ENCODE measurements around the gene FOXP1.

The FOXP1 gene

GRCh38 chr3:71070497-71071463 lies 512.7 kb downstream of the FOXP1 start:
- no peak for DNase-seq (ENCODE audit: low spot score)

GRCh38 chr3:71069797-71070196 lies 513.7 kb downstream of the FOXP1 start:
- peak; percentile 38 for DNase-seq (ENCODE audit: low spot score)

GRCh38 chr3:71067977-71068654 lies 515.4 kb downstream of the FOXP1 start:
- no peak for DNase-seq (ENCODE audit: low spot score)

- DNase-seq (ENCODE audit: low spot score) = no peak
These were observed 516.7 kb downstream of the FOXP1 start for GRCh38 chr3:71066849-71067261.

- DNase-seq (ENCODE audit: low spot score) = no peak
These were observed 517.2 kb downstream of the FOXP1 start for GRCh38 chr3:71066356-71066755.

GRCh38 chr3:71065764-71066013 lies 517.8 kb downstream of the FOXP1 start:
- no peak for DNase-seq (ENCODE audit: low spot score)

GRCh38 chr3:71064956-71065763 lies 518.4 kb downstream of the FOXP1 start:
- DNase-seq (ENCODE audit: low spot score) = peak; percentile 47

GRCh38 chr3:71064291-71064955 lies 519.1 kb downstream of the FOXP1 start:
- peak; percentile 33 for DNase-seq (ENCODE audit: low spot score)

- DNase-seq (ENCODE audit: low spot score) = peak; percentile 12
These were observed 519.7 kb downstream of the FOXP1 start for GRCh38 chr3:71063773-71064290.

GRCh38 chr3:71062952-71063772 lies 520.4 kb downstream of the FOXP1 start:
- no peak for DNase-seq (ENCODE audit: low spot score)

- DNase-seq (ENCODE audit: low spot score) = no peak
These were observed 521.2 kb downstream of the FOXP1 start for GRCh38 chr3:71062037-71062932.

- DNase-seq (ENCODE audit: low spot score) = no peak
These were observed 521.9 kb downstream of the FOXP1 start for GRCh38 chr3:71061581-71061980.

GRCh38 chr3:71061037-71061436 lies 522.5 kb downstream of the FOXP1 start:
- no peak for DNase-seq (ENCODE audit: low spot score)

- DNase-seq (ENCODE audit: low spot score) = no peak
These were observed 523.0 kb downstream of the FOXP1 start for GRCh38 chr3:71060536-71060935.

- peak; percentile 57 for DNase-seq (ENCODE audit: low spot score)
These were observed 526.0 kb downstream of the FOXP1 start for GRCh38 chr3:71057526-71057894.

- DNase-seq (ENCODE audit: low spot score) = no peak
These were observed 527.2 kb downstream of the FOXP1 start for GRCh38 chr3:71056327-71056726.

- DNase-seq (ENCODE audit: low spot score) = no peak
These were observed 528.1 kb downstream of the FOXP1 start for GRCh38 chr3:71055257-71056001.

GRCh38 chr3:71054312-71054711 lies 529.2 kb downstream of the FOXP1 start:
- DNase-seq (ENCODE audit: low spot score) = no peak

- DNase-seq (ENCODE audit: low spot score) = no peak
These were observed 530.0 kb downstream of the FOXP1 start for GRCh38 chr3:71053495-71053894.

All from LoVo (cell line).